Kidney epithelial cell (primary cell): ENCODE results near the gene ADM. TPM values are rescaled to one million over a fixed set of nuclear protein-coding genes. Genes with fewer than 3 reads are reported as not detected.
A peak's percentile ranks its signal among the peaks of the same experiment; 100 is the strongest.
"Not testable (repeated sequence)": the region's sequence is repeated elsewhere in the genome, so short reads cannot be mapped to it uniquely, and the experiment has no call there.

ENCODE experiments used
- DNase-seq: peaks from one replicate; pipeline ENCODE4 v3.0.0-alpha.2; 2010; ENCODE audit warnings: low read depth
- H3K27me3 ChIP-seq: 2 replicates; pipeline ENCODE4 v1.6.0; 2011; ENCODE audit warnings: low read length; ENCODE audit not compliant: control insufficient read depth, insufficient read depth
- H3K36me3 ChIP-seq: 2 replicates; pipeline ENCODE4 v1.5.1; 2011; ENCODE audit warnings: low read length; ENCODE audit not compliant: control insufficient read depth, insufficient read depth
- H3K4me3 ChIP-seq: 2 replicates; pipeline ENCODE4 v1.5.1; 2011; ENCODE audit warnings: low read depth, mild to moderate bottlenecking, control low read depth, low read length
- CTCF ChIP-seq: IDR thresholded peaks from 2 replicates; pipeline ENCODE4 v1.5.1; 2011; ENCODE audit warnings: mild to moderate bottlenecking, moderate library complexity, low read length, control low read depth, inconsistent platforms; ENCODE audit not compliant: insufficient read depth, poor library complexity, severe bottlenecking
- total RNA-seq: library from RNA; depleted of rRNA; stranded (reverse); fragments of >200 nt; gene quantifications from 2 replicates; pipeline ENCODE4 v1.2.3, GENCODE V29; 2015

ADM gene
- total RNA-seq: 59.8 and 68.1 TPM in 2 replicates

- H3K36me3 ChIP-seq: no peaks in the 10 kb centered on the region
- no peak for DNase-seq
- H3K4me3 ChIP-seq: peak within 1 kb of the TSS; percentile 55
- no peaks in the 10 kb centered on the region for H3K27me3 ChIP-seq
- TF ChIP-seq CTCF: peak; percentile 47
These were observed at the start of gene ADM for GRCh38 chr11:10304495-10305261. ADM (plus strand) TSS chr11:10305073; CDS start chr11:10305701, 628 bp downstream.

DNA sequence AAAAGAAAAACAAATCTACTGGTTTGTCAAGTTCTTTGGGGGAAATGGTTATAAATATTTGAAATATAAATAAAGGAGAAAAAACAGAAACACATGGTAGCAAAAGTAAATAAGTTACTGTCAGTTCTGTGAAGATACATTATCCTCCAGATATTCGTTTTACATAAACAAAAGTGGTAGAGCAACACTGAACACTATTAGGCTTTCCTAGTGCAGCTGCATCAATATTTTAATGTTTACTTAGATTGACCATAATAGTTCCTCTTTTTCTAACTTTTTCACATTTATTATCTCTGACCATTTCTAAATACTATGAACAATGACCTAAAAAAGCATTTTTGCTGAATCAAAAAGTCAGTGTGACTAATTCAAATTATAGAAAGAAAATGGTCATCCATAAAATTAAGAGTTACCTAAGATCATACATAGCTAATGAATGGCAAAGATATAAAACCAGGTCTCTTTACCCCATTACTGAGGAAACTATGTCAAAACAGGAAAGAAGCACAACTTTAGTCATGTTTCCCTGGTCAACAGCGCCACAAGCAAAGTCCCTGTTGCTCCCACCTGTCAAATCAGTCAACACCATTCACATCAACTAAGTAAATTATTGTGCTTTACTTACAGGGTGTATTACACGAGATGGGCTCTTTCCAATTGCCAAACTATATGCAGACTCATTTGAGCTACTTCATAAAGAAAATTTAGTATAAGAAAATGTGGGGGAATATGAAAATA lies 49.3 kb upstream of the ADM start:
- no peak for TF ChIP-seq CTCF
- no peaks in the 10 kb centered on the region for H3K27me3 ChIP-seq
- H3K4me3 ChIP-seq: no peak overlapping the region
- H3K36me3 ChIP-seq: no peaks in the 10 kb centered on the region
- DNase-seq: no peak

DNA sequence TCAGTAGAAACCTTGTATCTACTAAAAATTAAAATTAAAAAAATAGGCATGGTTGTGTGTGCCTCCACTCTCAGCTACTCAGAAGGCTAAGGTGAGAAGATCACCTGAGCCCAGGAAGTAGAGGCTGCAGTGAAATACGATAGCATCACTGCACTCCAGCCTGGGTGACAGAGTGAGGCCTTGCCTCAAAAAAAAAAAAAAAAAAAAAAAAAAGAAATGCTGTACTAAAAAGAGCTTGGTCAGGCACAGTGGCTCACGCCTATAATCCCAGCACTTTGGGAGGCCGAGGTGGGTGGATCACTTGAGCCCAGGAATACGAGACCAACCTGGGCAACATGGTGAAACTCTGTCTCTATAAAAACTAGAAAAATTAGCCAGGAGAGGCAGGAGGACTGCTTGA lies 47.4 kb upstream of the ADM start:
- H3K36me3 ChIP-seq: no peaks in the 10 kb centered on the region
- TF ChIP-seq CTCF: no peak

GRCh38 chr11:10261821-10262220 lies 43.1 kb upstream of the ADM start:
- H3K4me3 ChIP-seq: no peak overlapping the region
- H3K27me3 ChIP-seq: no peaks in the 10 kb centered on the region
- DNase-seq: no peak
- H3K36me3 ChIP-seq: no peaks in the 10 kb centered on the region
- no peak for TF ChIP-seq CTCF

More for the DNA sequence above, 47.4 kb upstream of the ADM start:
- no peak for DNase-seq
- no peaks in the 10 kb centered on the region for H3K27me3 ChIP-seq
- no peak overlapping the region for H3K4me3 ChIP-seq

DNA sequence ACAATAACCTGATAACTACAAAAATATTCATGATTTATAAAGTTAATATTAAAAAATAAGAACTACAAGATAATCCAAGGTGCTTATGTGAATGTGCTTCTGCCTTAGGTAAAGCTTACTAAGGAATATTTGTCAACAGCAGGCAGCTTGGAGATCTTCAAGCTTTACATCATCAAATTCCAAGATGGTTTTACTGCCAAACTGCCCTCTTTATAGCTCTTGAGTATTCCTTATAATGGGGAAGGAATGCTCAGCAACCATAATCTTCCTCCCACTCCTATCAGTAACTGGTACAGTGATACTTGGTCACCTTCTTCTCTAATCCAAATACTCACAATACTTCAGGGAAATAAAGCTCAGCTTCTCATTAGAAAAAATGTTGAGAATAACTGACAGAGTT lies 40.9 kb upstream of the ADM start:
- no peak for TF ChIP-seq CTCF
- Histone ChIP-seq H3K4me3 (no peak overlapping the region), H3K27me3 (no peaks in the 10 kb centered on the region), H3K36me3 (no peaks in the 10 kb centered on the region)
- DNase-seq: peak; percentile 10

- H3K27me3 ChIP-seq, H3K36me3 ChIP-seq, H3K4me3 ChIP-seq, DNase-seq: not testable (repeated sequence)
These were observed 40.2 kb upstream of the ADM start for GRCh38 chr11:10264716-10265115.
